ENCODE measurements around the gene ZNF462. TPM values are rescaled to one million over a fixed set of nuclear protein-coding genes. Genes with fewer than 3 reads are reported as not detected.

ZNF462 gene
- total RNA-seq, 1 donor from 2014 or later, result 154 TPM

DNA sequence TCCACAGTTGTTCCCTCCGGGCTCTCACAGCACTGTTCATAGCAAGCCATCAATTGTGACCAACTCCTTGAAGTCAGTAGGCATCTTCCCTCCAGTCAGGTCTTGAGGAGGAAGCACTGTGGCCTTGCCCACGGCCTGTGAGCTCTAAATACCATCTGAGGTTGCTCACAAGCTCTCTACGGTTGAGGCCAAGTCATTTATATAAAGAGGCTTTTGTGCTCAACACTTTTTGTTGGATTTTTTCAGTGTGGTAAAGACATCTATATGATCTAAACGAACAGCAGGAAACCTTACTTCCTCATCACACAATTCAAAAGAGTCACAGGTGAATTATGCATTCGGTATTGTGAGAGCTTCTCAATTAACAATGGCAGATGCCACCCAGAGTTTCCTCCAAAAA is 97.3 kb downstream of the ZNF462 start:
- H3K4me1 Mint-ChIP-seq, result no peaks in the 10 kb centered on the region
- no peak for DNase-seq (ENCODE audit: low spot score in 2 of 2, unreplicated experiment in 2 of 2)
- H3K36me3 Mint-ChIP-seq, result peaks cover 69% of the 10 kb centered on the region
- H3K9me3 Mint-ChIP-seq, result peaks cover 11% of the 10 kb centered on the region
- H3K27ac Mint-ChIP-seq, result no peak overlapping the region
- no peak overlapping the region for H3K4me3 Mint-ChIP-seq
- H3K27me3 Mint-ChIP-seq (ENCODE audit: low read depth), result no peaks in the 10 kb centered on the region
- TF ChIP-seq, protein P1, sequence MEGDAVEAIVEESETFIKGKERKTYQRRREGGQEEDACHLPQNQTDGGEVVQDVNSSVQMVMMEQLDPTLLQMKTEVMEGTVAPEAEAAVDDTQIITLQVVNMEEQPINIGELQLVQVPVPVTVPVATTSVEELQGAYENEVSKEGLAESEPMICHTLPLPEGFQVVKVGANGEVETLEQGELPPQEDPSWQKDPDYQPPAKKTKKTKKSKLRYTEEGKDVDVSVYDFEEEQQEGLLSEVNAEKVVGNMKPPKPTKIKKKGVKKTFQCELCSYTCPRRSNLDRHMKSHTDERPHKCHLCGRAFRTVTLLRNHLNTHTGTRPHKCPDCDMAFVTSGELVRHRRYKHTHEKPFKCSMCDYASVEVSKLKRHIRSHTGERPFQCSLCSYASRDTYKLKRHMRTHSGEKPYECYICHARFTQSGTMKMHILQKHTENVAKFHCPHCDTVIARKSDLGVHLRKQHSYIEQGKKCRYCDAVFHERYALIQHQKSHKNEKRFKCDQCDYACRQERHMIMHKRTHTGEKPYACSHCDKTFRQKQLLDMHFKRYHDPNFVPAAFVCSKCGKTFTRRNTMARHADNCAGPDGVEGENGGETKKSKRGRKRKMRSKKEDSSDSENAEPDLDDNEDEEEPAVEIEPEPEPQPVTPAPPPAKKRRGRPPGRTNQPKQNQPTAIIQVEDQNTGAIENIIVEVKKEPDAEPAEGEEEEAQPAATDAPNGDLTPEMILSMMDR (IDR thresholded peaks at IDR 0.05; ENCODE audit: unreplicated experiment), result no peak

DNA sequence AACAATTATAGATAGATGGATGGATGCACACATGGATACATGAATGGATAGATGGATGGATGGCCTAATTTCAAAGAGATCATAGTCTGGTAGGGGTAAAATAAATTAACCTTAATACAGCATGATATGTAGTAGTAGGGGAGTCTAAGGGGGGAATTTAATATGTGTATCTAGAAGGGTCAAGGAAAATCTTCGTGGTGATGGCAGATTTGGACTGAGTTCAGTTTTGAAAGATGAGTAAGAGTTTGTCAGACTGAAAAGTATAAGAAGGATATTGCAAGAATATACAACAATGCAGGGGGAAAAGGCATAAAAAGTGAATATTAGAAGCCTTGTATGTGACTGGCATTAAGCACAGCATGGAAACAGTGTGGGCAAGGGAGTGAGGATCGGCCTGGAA is 98.7 kb downstream of the ZNF462 start:
- no peaks in the 10 kb centered on the region for H3K4me1 Mint-ChIP-seq
- DNase-seq (ENCODE audit: low spot score in 2 of 2, unreplicated experiment in 2 of 2), result no peak
- TF ChIP-seq, protein P1 (IDR thresholded peaks at IDR 0.05; ENCODE audit: unreplicated experiment), result no peak
- no peak overlapping the region for H3K4me3 Mint-ChIP-seq
- no peaks in the 10 kb centered on the region for H3K27me3 Mint-ChIP-seq (ENCODE audit: low read depth)
- peaks cover 11% of the 10 kb centered on the region for H3K9me3 Mint-ChIP-seq
- H3K36me3 Mint-ChIP-seq, result peaks cover 65% of the 10 kb centered on the region
- H3K27ac Mint-ChIP-seq, result no peak overlapping the region

DNA sequence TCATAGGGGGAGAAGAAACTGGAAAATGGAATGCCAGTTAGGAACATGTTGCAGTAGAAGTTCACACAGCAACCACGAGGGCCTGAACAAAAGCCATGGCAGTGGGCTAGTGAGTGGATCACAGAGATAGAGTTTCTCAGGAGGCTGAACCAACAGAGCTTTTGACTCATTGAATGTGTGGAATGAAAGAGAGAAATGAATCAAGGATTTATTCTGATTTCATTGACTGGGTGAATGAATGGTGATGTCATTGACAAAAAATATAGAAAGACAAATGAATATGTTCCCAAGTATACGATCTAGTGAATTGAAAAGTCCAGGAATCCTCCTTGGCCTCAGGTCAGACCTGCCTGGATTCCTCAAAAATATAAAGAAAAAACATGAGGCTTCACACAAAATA is 99.2 kb downstream of the ZNF462 start:
- H3K4me3 Mint-ChIP-seq, result no peak overlapping the region

DNA sequence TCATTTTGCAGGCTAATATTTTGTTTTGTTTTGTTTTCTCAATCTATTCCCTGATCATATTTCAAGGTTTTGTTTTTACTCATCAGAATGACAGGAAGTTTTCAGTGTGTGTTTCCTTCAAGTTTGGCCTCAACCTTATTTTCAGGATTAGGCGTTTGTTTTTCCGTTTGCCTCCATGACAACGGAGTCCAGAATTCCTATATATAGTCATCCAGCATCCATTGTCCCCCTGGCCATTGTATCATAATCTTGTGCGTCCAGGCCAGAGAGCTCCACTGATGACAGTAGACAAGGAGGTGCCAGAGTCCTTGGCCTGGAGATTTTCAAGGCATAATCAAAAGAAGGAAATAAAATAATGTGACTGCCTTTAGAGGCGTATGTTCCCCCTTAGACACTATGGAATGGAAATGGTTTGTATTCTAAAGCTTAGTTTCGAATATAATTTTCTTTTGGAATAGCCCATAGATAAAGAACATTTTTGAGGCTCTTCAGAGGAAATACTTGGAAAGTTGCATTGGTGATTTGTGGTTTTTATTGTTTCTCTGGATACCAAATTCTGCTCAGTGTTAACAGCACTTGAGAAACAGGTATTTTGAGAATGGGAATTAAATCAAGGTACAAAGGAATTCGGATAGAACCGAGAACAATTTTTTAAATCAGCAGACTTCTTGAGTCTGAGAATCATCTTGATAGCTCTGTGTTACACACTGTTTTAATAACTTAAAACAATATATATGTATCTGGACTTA is 99.8 kb downstream of the ZNF462 start:
- Mint-ChIP-seq H3K9me3 (peaks cover 11% of the 10 kb centered on the region), H3K4me3 (no peak overlapping the region), H3K27ac (no peak overlapping the region), H3K4me1 (no peaks in the 10 kb centered on the region), H3K27me3 (ENCODE audit: low read depth) (no peaks in the 10 kb centered on the region), H3K36me3 (peaks cover 58% of the 10 kb centered on the region)
- no peak for DNase-seq (ENCODE audit: low spot score in 2 of 2, unreplicated experiment in 2 of 2)
- TF ChIP-seq, protein P1 (IDR thresholded peaks at IDR 0.05; ENCODE audit: unreplicated experiment), result no peak

More for the DNA sequence above, 99.2 kb downstream of the ZNF462 start:
- H3K9me3 Mint-ChIP-seq, result peaks cover 11% of the 10 kb centered on the region
- no peak for DNase-seq (ENCODE audit: low spot score in 2 of 2, unreplicated experiment in 2 of 2)
- TF ChIP-seq, protein P1 (IDR thresholded peaks at IDR 0.05; ENCODE audit: unreplicated experiment), result no peak
- no peaks in the 10 kb centered on the region for H3K27me3 Mint-ChIP-seq (ENCODE audit: low read depth)
- peaks cover 60% of the 10 kb centered on the region for H3K36me3 Mint-ChIP-seq
- H3K4me1 Mint-ChIP-seq, result no peaks in the 10 kb centered on the region
- H3K27ac Mint-ChIP-seq, result no peak overlapping the region

DNA sequence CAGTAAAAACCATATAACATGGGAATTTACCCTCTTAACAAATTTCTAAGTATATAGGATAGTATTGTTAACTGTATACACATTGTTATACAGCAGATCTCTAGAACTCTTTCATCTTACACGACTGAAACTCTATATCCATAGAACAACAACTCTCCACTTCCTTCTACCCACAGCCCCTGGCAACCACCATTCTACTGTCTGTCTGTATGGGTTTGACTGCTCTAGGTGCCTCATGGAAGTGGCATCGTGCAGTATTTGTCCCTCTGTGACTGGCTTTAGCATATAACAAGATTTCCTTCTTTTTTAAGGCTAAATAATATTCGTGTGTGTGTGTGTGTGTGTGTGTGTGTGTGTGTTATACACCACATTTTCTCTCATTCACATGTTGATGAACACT is 100.7 kb downstream of the ZNF462 start:
- Mint-ChIP-seq H3K27ac (no peak overlapping the region), H3K4me1 (no peaks in the 10 kb centered on the region), H3K4me3 (no peak overlapping the region), H3K27me3 (ENCODE audit: low read depth) (no peaks in the 10 kb centered on the region), H3K9me3 (peaks cover 11% of the 10 kb centered on the region), H3K36me3 (peaks cover 52% of the 10 kb centered on the region)
- TF ChIP-seq, protein P1 (IDR thresholded peaks at IDR 0.05; ENCODE audit: unreplicated experiment), result no peak
- no peak for DNase-seq (ENCODE audit: low spot score in 2 of 2, unreplicated experiment in 2 of 2)
